Esophagus squamous epithelium (tissue), 4 donors: ENCODE measurements around the gene PAPPA.

Experiments used
- POLR2A ChIP-seq, 4 donors: fragments of 450-650 bp; IDR thresholded peaks; one replicate each; pipeline ENCODE4 v1.6.1; 2017; ENCODE audit warnings: antibody characterized with exemption in 4 of 4, mild to moderate bottlenecking in 4 of 4, moderate library complexity in 3 of 4
- TF ChIP-seq, protein P1 (sequence below), 6 experiments: fragments of 450-650 bp in 4 of 6; fragments of 200-600 bp in 2 of 6; sonication (generic) in 2 of 6; IDR thresholded peaks; one replicate each; pipeline ENCODE4 v1.5.1; 2016 to 2019; ENCODE audit warnings: antibody characterized with exemption in 6 of 6, mild to moderate bottlenecking in 4 of 6, moderate library complexity in 4 of 6

GRCh38 chr9:116372081-116372673, 218.6 kb downstream of the PAPPA start:
- TF ChIP-seq, protein P1, sequence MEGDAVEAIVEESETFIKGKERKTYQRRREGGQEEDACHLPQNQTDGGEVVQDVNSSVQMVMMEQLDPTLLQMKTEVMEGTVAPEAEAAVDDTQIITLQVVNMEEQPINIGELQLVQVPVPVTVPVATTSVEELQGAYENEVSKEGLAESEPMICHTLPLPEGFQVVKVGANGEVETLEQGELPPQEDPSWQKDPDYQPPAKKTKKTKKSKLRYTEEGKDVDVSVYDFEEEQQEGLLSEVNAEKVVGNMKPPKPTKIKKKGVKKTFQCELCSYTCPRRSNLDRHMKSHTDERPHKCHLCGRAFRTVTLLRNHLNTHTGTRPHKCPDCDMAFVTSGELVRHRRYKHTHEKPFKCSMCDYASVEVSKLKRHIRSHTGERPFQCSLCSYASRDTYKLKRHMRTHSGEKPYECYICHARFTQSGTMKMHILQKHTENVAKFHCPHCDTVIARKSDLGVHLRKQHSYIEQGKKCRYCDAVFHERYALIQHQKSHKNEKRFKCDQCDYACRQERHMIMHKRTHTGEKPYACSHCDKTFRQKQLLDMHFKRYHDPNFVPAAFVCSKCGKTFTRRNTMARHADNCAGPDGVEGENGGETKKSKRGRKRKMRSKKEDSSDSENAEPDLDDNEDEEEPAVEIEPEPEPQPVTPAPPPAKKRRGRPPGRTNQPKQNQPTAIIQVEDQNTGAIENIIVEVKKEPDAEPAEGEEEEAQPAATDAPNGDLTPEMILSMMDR (IDR thresholded peaks at IDR 0.05), result no peak
- TF ChIP-seq POLR2A (IDR thresholded peaks at IDR 0.05), result no peak
